ENCODE data around the gene DMBX1. TPM values are rescaled to one million over a fixed set of nuclear protein-coding genes. Genes with fewer than 3 reads are reported as not detected.

Gene DMBX1
- polyA plus RNA-seq, 1 of the 3 experiments (the other 2 are of a cell fraction), result not detected

- TF ChIP-seq RFX5 (IDR thresholded peaks at IDR 0.05; ENCODE audit: low read length) (no peak), RAD21 (IDR thresholded peaks at IDR 0.05; ENCODE audit: low read length) (no peak), RCOR1 (IDR thresholded peaks at IDR 0.05; ENCODE audit: low read length) (no peak)
Measured at GRCh38 chr1:46467183-46467504, 22.5 kb upstream of the DMBX1 start (continued).

- no peaks in the 10 kb centered on the region for H3K9me2 ChIP-seq
- H2AFZ ChIP-seq (ENCODE audit: low read depth), result no peak overlapping the region
- DNase-seq, result no peak
- no peak overlapping the region for H3K27ac ChIP-seq (ENCODE audit: low read depth in 2 of 2, low read length in 1 of 2)
- TF ChIP-seq POLR2AphosphoS5 (IDR thresholded peaks at IDR 0.05; ENCODE audit: low read depth, low read length), result no peak
- no peaks in the 10 kb centered on the region for H3F3A ChIP-seq (replicated peaks; ENCODE audit: insufficient read depth)
- H3K4me3 ChIP-seq (ENCODE audit: low read depth in 2 of 2, low read length in 1 of 2), result no peak overlapping the region
- H3K4me1 ChIP-seq (ENCODE audit: control insufficient read depth in 1 of 2, insufficient read depth in 2 of 2, low read depth in 1 of 2, low read length in 1 of 2), result peaks cover 0 to 16% of the 10 kb centered on the region in 2 experiments; a peak in 1 of 4 replicates
- H3K36me3 ChIP-seq (replicated peaks in 1 of 2; ENCODE audit: control insufficient read depth in 1 of 2, insufficient read depth in 2 of 2, low read length in 1 of 2), result no peaks in the 10 kb centered on the region
- H3K27me3 ChIP-seq (ENCODE audit: insufficient read depth), result no peaks in the 10 kb centered on the region
- H3K79me2 ChIP-seq (ENCODE audit: insufficient read depth), result no peaks in the 10 kb centered on the region
- H4K20me1 ChIP-seq (ENCODE audit: insufficient read depth), result no peaks in the 10 kb centered on the region
- WGBS (ENCODE audit: low lambda C conversion rate), result 66% methylated on average over 4 of the region's 4 CpGs
- CTCF ChIA-PET, result interaction anchor here (1.0 to 10.6 kb wide), 6 partner anchors 8 to 63 kb away, joined by 3 to 158 read pairs (median 5); a partner anchor contains a TSS
- no peak overlapping the region for H3K9ac ChIP-seq
- POLR2A ChIA-PET, result interaction anchor here (0.6 kb wide), 1 partner anchor 854 kb away, joined by 3 read pairs; no protein-coding TSS in a partner anchor
- H3K9me3 ChIP-seq, result no peaks in the 10 kb centered on the region
- no peak overlapping the region for H3K4me2 ChIP-seq
Measured at GRCh38 chr1:46469881-46470280, 19.8 kb upstream of the DMBX1 start.

- POLR2A ChIA-PET, result no interaction called here
- Histone ChIP-seq H3K36me3 (replicated peaks in 1 of 2; ENCODE audit: control insufficient read depth in 1 of 2, insufficient read depth in 2 of 2, low read length in 1 of 2) (no peaks in the 10 kb centered on the region), H2AFZ (ENCODE audit: low read depth) (no peak overlapping the region), H3K79me2 (ENCODE audit: insufficient read depth) (no peaks in the 10 kb centered on the region), H4K20me1 (ENCODE audit: insufficient read depth) (no peaks in the 10 kb centered on the region), H3K4me1 (ENCODE audit: control insufficient read depth in 1 of 2, insufficient read depth in 2 of 2, low read depth in 1 of 2, low read length in 1 of 2) (peaks cover 0 to 12% of the 10 kb centered on the region in 2 experiments; a peak in 1 of 4 replicates), H3K27me3 (ENCODE audit: insufficient read depth) (no peaks in the 10 kb centered on the region), H3F3A (replicated peaks; ENCODE audit: insufficient read depth) (no peaks in the 10 kb centered on the region), H3K27ac (ENCODE audit: low read depth in 2 of 2, low read length in 1 of 2) (no peak overlapping the region), H3K4me2 (no peak overlapping the region), H3K9me2 (no peaks in the 10 kb centered on the region), H3K9me3 (no peaks in the 10 kb centered on the region), H3K9ac (no peak overlapping the region), H3K4me3 (ENCODE audit: low read depth in 2 of 2, low read length in 1 of 2) (no peak overlapping the region)
- CTCF ChIA-PET, result interaction anchor here (0.7 to 10.6 kb wide), 5 partner anchors 11 to 71 kb away, joined by 3 to 158 read pairs (median 5); a partner anchor contains a TSS
- TF ChIP-seq REST (IDR thresholded peaks at IDR 0.05; ENCODE audit: low read depth, low read length) (peak; percentile 58; the same call in 1 of the 2 replicates), MAX (IDR thresholded peaks at IDR 0.05; ENCODE audit: low read depth) (no peak)
- DNase-seq, result no peak
- WGBS (ENCODE audit: low lambda C conversion rate), result 72% methylated on average over 7 of the region's 7 CpGs
Measured at GRCh38 chr1:46471848-46472492, 17.7 kb upstream of the DMBX1 start.
